GM19463 (cell line): ENCODE data around the gene SLX4IP.
A peak's percentile ranks its signal among the peaks of the same experiment; 100 is the strongest.

Source experiments
- ATAC-seq: cut with Tn5 transposase; IDR thresholded peaks from one replicate; pipeline ENCODE4 v1.9.1; 2021; ENCODE audit warnings: mild to moderate bottlenecking, moderate library complexity; ENCODE audit not compliant: unreplicated experiment

SLX4IP gene

DNA sequence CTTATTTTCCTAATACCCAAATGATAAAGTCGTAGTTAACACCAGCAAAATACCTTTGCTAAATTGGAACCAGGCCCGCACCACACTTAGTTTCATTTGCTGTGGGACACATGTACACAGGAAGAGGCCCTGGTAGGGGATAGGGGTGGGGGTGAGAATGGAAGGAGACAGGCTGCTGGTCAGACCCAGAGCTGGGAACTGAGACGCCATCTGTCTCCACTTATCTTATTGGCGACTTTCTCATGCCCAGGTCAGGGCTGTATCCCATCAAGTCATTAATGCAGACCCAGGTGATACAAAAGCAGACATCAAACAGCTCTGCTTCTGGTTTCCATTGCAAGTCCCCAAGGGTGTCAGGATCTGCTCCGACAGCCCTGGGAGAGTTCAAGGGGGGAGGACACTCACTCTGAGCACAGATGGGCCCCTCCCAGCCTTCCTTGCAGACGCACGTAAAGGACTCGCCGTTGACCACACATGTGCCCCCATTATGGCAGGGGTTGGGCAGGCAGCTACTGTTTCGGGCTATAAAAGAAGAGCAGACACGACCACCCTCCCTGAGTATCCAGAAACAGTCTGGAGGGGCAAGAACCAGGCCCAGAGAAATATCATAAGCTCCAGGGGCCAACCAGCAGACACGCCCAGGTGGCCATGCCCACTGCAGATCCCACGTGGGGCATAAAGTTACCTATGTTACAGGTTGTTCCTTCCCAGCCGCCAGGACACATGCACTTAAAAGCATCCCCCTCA lies 209.5 kb downstream of the SLX4IP start:
- ATAC-seq: no peak

- ATAC-seq: no peak
Measured at GRCh38 chr20:10645205-10645570, 210.1 kb downstream of the SLX4IP start.

GRCh38 chr20:10646006-10646405 lies 210.9 kb downstream of the SLX4IP start:
- ATAC-seq: no peak

DNA sequence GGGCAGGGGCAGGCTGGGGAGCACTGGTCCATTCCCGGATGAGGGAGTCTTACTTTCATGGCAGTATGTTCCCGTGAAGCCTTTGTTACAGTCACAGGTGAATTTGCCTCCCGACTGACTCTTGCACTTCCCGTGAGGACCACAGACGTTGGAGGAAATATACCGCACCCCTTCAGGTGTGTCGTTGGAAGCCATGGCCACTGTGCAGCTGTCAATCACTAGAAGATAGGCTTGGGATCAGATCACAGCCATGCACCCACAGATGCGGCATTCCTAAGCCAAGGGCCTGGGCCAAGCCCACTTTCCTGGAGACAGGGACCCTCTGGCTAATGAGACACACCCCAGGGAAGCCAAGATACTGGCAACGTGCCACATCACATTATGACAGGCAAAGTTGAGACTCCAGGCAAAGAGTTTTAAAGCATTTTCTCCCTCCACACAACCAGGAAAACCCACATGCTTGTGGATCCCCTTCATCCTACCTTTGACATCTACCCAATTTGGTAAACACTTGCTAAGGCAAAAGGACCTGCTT lies 211.8 kb downstream of the SLX4IP start:
- ATAC-seq: no peak

DNA sequence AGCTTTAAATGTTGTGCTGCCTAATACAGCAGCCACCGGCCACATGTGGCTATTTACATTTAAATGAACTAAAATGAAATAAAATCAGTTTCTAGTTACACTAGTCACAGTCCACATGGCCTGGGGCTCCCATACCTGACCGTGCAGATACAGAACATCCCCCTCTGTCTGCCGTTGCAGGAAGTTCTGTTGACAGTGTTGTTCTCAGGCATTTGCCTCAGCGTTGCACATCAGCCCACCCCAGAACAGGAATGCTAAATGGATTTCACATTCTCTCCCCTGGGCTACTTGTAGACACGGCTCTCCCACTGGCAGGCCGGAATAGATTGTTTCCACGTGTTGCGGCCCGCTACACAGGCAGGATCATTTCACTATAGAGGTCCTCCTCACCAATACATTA lies 212.4 kb downstream of the SLX4IP start:
- no peak for ATAC-seq

DNA sequence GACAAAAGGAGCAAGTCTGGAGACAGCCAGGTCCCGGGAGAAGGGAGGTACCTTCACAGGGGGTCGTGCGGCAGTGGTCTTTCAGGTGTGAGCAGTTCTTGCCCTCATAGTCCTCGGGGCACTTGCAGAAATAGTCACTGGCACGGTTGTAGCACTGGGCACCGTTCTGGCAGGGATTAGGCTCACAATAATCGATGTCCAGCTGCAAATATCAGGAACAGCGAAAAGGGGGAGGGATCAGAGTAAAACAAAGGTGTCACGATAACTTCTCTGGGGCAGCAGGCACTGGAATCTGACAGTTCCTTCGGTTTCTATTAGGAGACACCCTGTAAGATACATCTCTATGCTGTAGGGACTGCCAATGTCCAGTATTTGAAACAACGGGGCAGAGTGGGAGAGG lies 212.8 kb downstream of the SLX4IP start:
- ATAC-seq: no peak

GRCh38 chr20:10648651-10649050 lies 213.5 kb downstream of the SLX4IP start:
- ATAC-seq: no peak

- ATAC-seq: no peak
Measured at GRCh38 chr20:10649080-10649796, 214.1 kb downstream of the SLX4IP start.

GRCh38 chr20:10649797-10650160 lies 214.7 kb downstream of the SLX4IP start:
- no peak for ATAC-seq

GRCh38 chr20:10651227-10651990 lies 216.3 kb downstream of the SLX4IP start:
- no peak for ATAC-seq

- ATAC-seq: no peak
Measured at GRCh38 chr20:10652185-10652584, 217.1 kb downstream of the SLX4IP start.

GRCh38 chr20:10652660-10653261 lies 217.7 kb downstream of the SLX4IP start:
- no peak for ATAC-seq

DNA sequence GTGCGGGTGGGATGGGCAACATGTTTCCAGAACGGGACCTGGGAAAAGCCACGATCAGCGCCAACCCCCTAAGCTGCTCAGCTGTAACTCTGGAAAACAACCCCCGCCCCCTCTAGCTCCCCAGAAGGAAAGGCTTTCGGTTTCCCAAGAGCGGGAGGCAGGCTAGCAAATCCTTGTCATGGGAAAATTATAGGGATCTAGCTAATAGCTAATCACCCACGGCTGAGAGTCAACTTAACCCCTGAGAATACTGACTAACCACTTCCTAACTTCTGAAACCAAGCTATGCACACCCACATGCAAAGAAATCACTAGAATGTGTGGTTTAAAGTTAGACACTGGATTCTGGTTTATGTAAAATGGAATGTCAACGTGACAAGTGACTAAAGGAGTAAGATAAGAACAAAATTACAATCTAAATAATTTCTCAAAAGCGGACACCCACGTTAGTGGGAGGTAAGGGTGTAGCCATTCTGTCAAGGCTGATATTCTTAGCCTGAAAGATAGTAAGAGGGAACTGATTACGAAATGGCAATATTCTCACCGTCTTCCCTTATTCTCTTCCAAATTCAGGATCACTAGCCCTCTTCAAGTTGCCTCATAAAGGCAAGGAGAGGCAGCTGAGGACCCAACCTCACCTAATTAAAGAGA lies 218.6 kb downstream of the SLX4IP start:
- ATAC-seq: no peak

GRCh38 chr20:10654250-10654610 lies 219.1 kb downstream of the SLX4IP start:
- ATAC-seq: no peak

DNA sequence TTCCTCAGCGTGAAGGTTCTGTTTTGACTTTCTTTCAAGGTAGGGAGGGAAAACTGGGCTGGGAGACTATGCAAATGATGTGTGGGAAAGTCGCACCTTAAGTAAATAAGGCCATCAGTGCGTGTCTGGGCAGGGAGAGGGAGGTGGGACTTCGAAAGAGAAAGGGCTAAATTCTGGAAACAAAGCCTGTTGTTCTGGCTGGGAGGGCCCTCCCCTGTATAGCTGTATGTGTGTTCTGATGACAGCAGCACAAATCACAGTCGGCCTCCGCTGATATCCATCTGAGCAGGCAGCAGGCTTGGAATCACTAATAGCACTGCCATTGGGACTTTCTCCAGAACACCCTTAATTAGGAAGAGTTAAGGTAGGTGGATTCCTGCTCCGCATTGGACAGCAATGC lies 219.5 kb downstream of the SLX4IP start:
- peak; percentile 64 for ATAC-seq

DNA sequence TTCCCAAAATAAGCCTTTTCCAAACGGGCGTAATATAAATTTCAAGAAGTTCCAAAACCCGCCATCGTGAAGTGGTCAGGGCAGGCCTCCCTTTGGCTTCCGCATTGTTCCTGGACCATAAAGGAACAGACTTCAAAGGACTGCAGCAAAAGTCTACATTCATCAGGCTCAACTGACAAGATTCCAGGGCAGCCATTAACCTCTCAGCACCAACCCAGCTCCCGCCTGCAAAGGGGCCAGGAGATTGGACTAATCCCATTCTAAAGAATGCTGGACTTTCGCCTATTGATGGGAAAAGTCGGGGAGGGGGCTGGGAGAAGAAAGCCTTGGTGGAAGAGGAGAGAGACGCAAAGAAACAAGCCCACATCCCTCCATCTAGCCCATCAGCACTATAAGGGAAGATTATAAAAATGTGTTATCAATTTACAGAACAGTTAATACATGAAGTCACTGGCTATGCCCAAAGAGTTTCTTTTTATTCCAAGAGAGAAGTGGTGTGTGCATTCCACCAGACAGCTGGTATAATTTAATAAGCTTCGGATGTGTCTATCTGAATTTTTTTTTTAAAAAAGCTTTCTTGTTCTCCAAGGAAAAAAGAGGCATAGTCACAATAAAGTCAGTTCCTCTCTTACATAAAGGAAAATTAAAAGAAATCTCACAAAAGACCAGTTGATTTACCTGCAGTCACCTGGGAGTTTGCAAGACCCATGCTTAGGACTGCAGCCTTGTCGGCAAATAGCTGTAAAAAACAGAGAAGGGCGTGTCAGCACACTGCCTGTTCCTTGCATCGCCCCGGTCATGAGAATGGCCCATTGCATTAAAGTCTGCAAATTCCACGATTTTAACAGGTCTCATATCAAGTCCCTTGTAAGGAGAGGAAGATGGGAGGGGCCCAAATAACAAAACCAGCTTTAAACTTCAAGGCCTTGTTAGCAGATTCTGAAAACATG lies 220.9 kb downstream of the SLX4IP start:
- no peak for ATAC-seq

DNA sequence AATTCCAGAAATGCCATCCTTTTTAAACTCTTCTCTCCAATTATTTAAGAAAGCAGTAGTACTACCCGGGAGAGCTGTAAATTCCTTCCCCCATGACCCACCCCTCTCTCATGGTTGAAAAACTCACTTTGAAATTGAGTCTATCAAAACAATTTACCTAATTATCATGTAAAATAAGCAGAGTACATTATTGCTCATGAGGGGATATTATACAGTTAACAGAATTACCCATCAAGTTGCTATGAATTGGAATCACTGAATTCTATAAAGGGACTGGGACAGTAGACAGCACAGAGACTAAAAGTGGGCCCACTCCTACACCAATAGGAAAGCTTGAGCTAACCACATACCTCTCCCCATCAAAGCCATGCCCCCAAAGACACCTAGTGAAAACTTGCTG lies 222.3 kb downstream of the SLX4IP start:
- ATAC-seq: no peak

- ATAC-seq: no peak
Measured at GRCh38 chr20:10658051-10658823, 223.1 kb downstream of the SLX4IP start.
